ENCODE results near the gene POLRMT. TPM values are rescaled to one million over a fixed set of nuclear protein-coding genes. Genes with fewer than 3 reads are reported as not detected.
"Not testable (repeated sequence)": the region's sequence is repeated elsewhere in the genome, so short reads cannot be mapped to it uniquely, and the experiment has no call there.

The POLRMT gene
- total and polyA plus RNA-seq, 4 donors = 10.1 to 76.6 (median 26.6) TPM

DNA sequence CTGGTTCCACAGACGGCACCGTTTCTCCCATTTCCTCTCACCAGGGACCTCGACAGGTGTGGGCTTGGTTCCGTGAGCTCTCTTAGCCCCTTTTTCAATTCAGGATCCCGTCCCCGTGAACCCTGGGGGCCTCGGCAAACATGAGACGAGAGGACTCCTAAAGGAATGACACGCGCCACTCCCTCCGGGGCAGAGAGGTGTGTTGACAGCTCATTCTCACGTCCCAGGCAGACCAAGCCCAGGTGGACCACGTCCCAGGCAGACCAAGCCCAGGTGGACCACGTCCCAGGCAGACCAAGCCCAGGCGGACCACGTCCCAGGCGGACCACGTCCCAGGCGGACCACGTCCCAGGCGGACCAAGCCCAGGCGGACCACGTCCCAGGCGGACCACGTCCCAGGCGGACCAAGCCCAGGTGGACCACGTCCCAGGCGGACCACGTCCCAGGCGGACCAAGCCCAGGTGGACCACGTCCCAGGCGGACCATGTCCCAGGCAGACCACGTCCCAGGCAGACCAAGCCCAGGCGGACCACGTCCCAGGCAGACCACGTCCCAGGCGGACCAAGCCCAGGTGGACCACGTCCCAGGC lies 33.7 kb upstream of the POLRMT start:
- not testable (repeated sequence) for H3K27me3 ChIP-seq (ENCODE audit: control insufficient read depth in 1 of 2, insufficient read depth in 2 of 2, low read length in 1 of 2); H3K27ac ChIP-seq (ENCODE audit: low read depth in 1 of 2, low read length in 2 of 2); H3K36me3 ChIP-seq (ENCODE audit: control insufficient read depth in 1 of 2, insufficient read depth in 2 of 2, low read length in 1 of 2); H3K9me3 ChIP-seq (ENCODE audit: control insufficient read depth, low read length); ATAC-seq (ENCODE audit: low FRiP score); DNase-seq; H3K4me1 ChIP-seq (ENCODE audit: control insufficient read depth in 1 of 2, insufficient read depth in 2 of 2, low read length in 2 of 2); H3K4me3 ChIP-seq (ENCODE audit: low read length in 2 of 2)
- 92 to 94% methylated on average over 28 to 38 of the region's 38 CpGs for WGBS, 2 donors
- intact Hi-C loops (cut with DNase I) = loop anchor here (5.0 to 10.0 kb wide), 2 partner anchors 255 to 258 kb away; partner anchors contain the start of gene ARID3A (in 1 of the 2)

DNA sequence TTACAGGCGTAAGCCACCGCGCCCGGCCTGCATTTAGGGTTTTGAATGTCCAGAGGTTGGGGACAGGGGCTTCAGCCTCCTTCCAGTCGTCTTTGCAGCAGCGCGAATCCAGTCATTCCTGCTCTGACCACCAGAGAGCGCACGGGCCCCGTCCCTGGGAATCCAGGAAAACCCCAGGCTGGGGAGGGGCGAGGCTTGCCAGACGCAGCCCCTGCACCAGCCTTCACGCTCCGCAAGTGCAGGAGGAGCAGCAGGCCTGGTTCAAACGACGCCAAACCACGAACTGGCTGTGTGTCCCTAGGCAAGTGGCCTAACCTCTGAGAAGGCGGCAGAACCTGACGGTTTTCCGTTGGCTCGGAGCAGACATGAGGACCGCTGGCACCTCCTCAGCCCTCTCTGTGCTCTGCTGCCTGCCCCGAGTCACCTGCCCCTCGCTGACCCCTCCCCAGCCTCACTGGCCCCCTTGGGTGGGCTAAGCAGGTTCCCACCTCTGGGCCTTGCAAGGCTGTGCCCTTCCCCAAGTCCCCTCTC lies 31.6 kb upstream of the POLRMT start:
- H3K4me3 ChIP-seq (ENCODE audit: low read length in 2 of 2) = no peak overlapping the region
- intact Hi-C loops (cut with DNase I) = loop anchor here (1.0 to 10.0 kb wide), 4 partner anchors 69 to 260 kb away; partner anchors contain the start of genes ARID3A (in 1 of the 2) and PTBP1 (in 1 of the 2)
- 3 to 4% methylated on average over 24 of the region's 24 CpGs for WGBS, 2 donors
- DNase-seq = peak; percentile 88 to 94
- no peaks in the 10 kb centered on the region for H3K27me3 ChIP-seq (ENCODE audit: control insufficient read depth in 1 of 2, insufficient read depth in 2 of 2, low read length in 1 of 2)
- ATAC-seq (ENCODE audit: low FRiP score) = peak; percentile 84
- no peaks in the 10 kb centered on the region for H3K4me1 ChIP-seq (ENCODE audit: control insufficient read depth in 1 of 2, insufficient read depth in 2 of 2, low read length in 2 of 2)
- H3K27ac ChIP-seq (ENCODE audit: low read depth in 1 of 2, low read length in 2 of 2) = no peak overlapping the region
- H3K36me3 ChIP-seq (ENCODE audit: control insufficient read depth in 1 of 2, insufficient read depth in 2 of 2, low read length in 1 of 2) = no peaks in the 10 kb centered on the region
- H3K9me3 ChIP-seq (ENCODE audit: control insufficient read depth, low read length) = no peaks in the 10 kb centered on the region

DNA sequence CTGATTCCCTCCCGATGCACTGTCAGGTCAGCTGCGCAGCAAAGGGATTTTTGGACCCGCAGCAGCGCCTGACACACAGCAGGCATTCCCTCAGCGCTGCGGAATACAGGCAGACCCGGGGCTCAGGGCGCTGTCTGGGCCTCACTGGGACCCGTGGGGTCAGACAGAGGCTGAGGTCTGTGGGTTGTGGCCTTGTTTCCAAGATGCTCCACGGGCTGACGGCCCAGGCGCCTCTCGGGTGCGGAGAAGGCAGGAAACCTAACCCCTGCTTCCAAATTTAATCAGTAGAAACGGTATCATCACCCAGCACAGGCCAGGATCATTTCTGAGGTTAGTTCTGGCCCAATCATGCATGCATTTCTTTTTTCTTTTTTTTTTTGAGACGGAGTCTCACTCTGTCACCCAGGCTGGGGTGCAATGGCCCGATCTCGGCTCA lies 30.4 kb upstream of the POLRMT start:
- H3K4me3 ChIP-seq (ENCODE audit: low read length in 2 of 2) = peak overlapping the region in 1 of 2 donors; percentile 32
- peak overlapping the region in 1 of 2 donors; percentile 65 for H3K27ac ChIP-seq (ENCODE audit: low read depth in 1 of 2, low read length in 2 of 2)
- no peaks in the 10 kb centered on the region for H3K36me3 ChIP-seq (ENCODE audit: control insufficient read depth in 1 of 2, insufficient read depth in 2 of 2, low read length in 1 of 2)
- no peak for DNase-seq
- WGBS, 2 donors = 64 to 65% methylated on average over 16 to 18 of the region's 18 CpGs
- no peaks in the 10 kb centered on the region for H3K4me1 ChIP-seq (ENCODE audit: control insufficient read depth in 1 of 2, insufficient read depth in 2 of 2, low read length in 2 of 2)
- H3K9me3 ChIP-seq (ENCODE audit: control insufficient read depth, low read length) = no peaks in the 10 kb centered on the region
- intact Hi-C loops (cut with DNase I) = loop anchor here in 1 of 2 donors (1.0 to 10.0 kb wide), 4 partner anchors 17 to 261 kb away; partner anchors contain the start of genes ARID3A and PTBP1
- ATAC-seq (ENCODE audit: low FRiP score) = peak; percentile 4
- no peaks in the 10 kb centered on the region for H3K27me3 ChIP-seq (ENCODE audit: control insufficient read depth in 1 of 2, insufficient read depth in 2 of 2, low read length in 1 of 2)

DNA sequence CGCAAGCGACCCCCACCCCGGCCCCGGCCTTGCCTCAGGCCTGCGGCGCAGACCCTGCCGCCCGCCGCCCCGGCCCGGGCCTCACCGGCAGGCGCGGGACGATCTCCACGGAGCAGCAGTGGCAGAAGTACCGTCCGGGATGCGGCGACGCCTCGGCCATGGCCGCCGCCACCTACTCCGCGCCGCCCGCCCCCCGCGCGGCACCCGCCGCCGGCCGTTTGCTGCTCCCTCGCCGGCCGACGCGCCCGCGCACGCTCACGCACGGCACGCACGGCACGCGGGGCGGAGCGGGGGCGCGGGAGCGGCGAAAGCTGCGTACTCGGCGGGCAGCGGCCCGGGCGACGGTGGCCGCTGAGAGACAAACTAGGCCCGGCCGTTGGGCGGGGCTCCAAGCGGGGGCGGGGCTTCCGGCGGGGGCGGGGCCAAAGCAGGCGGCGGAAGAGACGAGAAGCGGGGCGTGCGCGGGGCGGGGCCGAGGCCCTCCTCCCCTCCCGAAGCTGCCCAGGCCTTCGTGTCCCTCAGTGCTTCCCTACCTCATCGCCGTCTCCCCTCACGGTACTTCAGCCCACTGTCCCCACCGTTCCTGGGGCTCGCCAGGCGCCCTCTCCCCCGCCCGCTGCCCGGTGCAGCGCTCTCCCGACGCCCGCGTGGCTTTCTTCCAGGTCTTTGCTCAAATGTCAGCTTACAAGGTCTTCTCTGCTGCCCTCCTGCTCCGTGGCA lies 29.8 kb upstream of the POLRMT start, which contains the start of gene RNF126:
RNF126 (minus strand) TSS at position 253 of the 720 bp plus-strand sequence; CDS start at position 160, 93 bp downstream.
- WGBS, 2 donors = 1 to 2% methylated on average over 60 to 97 of the region's 97 CpGs
- Histone ChIP-seq H3K9me3 (ENCODE audit: control insufficient read depth, low read length) (no peaks in the 10 kb centered on the region), H3K4me3 (ENCODE audit: low read length in 2 of 2) (peak within 1 kb of the TSS; percentile 36 to 94), H3K27ac (ENCODE audit: low read depth in 1 of 2, low read length in 2 of 2) (peak within 1 kb of the TSS in 1 of 2 donors; percentile 65), H3K4me1 (ENCODE audit: control insufficient read depth in 1 of 2, insufficient read depth in 2 of 2, low read length in 2 of 2) (no peaks in the 10 kb centered on the region), H3K27me3 (ENCODE audit: control insufficient read depth in 1 of 2, insufficient read depth in 2 of 2, low read length in 1 of 2) (no peaks in the 10 kb centered on the region), H3K36me3 (ENCODE audit: control insufficient read depth in 1 of 2, insufficient read depth in 2 of 2, low read length in 1 of 2) (no peaks in the 10 kb centered on the region)
- intact Hi-C loops (cut with DNase I) = loop anchor here in 1 of 2 donors (2.0 to 10.0 kb wide), 3 partner anchors 18 to 262 kb away; partner anchors contain the start of genes ARID3A and PTBP1
- ATAC-seq (ENCODE audit: low FRiP score) (peak; percentile 90), DNase-seq (peak; percentile 94 to 98)

DNA sequence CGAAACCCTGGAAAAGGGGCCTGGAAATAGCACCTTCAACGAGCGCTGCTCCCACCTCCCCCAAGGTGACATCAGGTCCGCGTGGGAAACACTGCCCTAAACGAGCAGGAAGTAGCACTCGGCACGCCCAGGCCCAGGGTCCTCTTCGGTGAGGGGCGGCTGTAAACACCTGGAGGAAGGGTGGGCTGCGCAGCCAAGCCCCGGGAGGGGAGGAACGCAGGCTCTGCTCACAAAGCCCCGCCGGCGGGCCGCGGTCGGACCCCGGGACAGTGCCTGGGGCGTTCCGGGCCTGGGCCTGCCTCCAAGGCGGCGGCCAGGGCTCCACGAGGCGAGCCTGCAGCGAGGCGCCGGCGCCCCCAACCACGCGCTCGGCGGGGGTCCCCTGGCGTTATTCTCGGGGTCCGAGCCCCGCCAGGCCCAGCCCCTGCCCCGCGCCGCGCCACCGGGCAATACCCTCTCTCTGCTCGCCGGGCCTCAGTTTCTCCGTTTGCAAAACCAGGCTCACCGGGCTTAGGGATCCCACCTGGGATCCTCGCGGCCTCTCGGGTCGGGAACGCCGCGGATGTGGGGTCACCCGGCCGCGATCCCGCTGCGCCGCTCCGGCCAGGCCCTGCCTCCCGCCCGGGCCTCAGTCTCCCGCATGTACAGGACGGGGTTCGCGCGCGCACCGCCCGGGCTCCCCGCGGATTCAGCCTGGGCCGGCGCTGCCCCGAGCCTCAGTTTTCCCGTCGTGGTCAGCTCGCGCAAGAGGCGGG lies 29.0 kb upstream of the POLRMT start:
- ATAC-seq (ENCODE audit: low FRiP score) (no peak), DNase-seq (no peak)
- Histone ChIP-seq H3K36me3 (ENCODE audit: control insufficient read depth in 1 of 2, insufficient read depth in 2 of 2, low read length in 1 of 2) (no peaks in the 10 kb centered on the region), H3K27me3 (ENCODE audit: control insufficient read depth in 1 of 2, insufficient read depth in 2 of 2, low read length in 1 of 2) (no peaks in the 10 kb centered on the region), H3K4me3 (ENCODE audit: low read length in 2 of 2) (peak overlapping the region; percentile 36 to 94), H3K9me3 (ENCODE audit: control insufficient read depth, low read length) (no peaks in the 10 kb centered on the region), H3K4me1 (ENCODE audit: control insufficient read depth in 1 of 2, insufficient read depth in 2 of 2, low read length in 2 of 2) (no peaks in the 10 kb centered on the region), H3K27ac (ENCODE audit: low read depth in 1 of 2, low read length in 2 of 2) (no peak overlapping the region)
- intact Hi-C loops (cut with DNase I) = loop anchor here in 1 of 2 donors (2.0 to 10.0 kb wide), 3 partner anchors 18 to 262 kb away; partner anchors contain the start of genes ARID3A and PTBP1
- 0% methylated on average over 54 to 81 of the region's 81 CpGs for WGBS, 2 donors

DNA sequence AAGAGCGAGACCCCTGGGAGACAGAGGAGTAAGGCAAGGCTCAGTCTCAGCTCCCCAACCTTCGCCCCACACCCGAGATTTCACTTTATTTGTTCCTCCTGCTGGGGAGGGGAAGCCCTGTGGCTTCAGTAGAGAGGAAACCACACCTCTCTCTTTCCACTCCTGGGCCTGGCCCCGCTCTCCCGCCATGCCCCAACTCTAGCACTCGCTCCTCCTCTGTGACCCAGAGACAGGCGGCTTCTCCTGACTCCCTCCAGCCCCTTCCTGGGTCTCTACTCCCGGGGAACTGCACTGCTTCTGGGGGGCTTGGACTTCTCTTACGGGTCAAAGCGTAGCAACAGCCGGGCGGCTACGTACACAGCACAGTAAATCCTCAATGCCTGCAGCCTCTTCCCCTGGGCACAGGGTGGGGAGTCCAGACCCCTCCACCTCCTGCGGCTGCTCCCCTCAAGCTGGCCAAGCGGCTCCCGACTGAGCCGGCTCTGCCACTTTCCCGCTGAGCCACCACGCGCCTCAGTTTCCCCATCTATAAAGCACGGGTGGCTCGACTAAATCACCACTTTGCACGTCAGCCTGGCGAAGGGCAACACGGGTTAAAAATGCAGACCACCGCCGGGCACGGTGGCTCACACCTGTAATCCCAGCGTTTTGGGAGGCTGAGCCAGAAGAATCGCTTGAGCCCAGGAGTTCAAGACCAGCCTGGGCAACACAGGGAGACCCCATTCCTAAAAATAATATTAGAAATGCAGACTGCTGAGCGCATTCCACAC lies 28.3 kb upstream of the POLRMT start:
- H3K27me3 ChIP-seq (ENCODE audit: control insufficient read depth in 1 of 2, insufficient read depth in 2 of 2, low read length in 1 of 2) = no peaks in the 10 kb centered on the region
- 30 to 33% methylated on average over 31 of the region's 31 CpGs for WGBS, 2 donors
- no peak for DNase-seq
- H3K36me3 ChIP-seq (ENCODE audit: control insufficient read depth in 1 of 2, insufficient read depth in 2 of 2, low read length in 1 of 2) = no peaks in the 10 kb centered on the region
- no peak overlapping the region for H3K27ac ChIP-seq (ENCODE audit: low read depth in 1 of 2, low read length in 2 of 2)
- no peak overlapping the region for H3K4me3 ChIP-seq (ENCODE audit: low read length in 2 of 2)
- intact Hi-C loops (cut with DNase I) = loop anchor here in 1 of 2 donors (2.0 to 10.0 kb wide), 3 partner anchors 19 to 263 kb away; partner anchors contain the start of genes ARID3A and PTBP1
- no peak for ATAC-seq (ENCODE audit: low FRiP score)
- H3K9me3 ChIP-seq (ENCODE audit: control insufficient read depth, low read length) = no peaks in the 10 kb centered on the region
- no peaks in the 10 kb centered on the region for H3K4me1 ChIP-seq (ENCODE audit: control insufficient read depth in 1 of 2, insufficient read depth in 2 of 2, low read length in 2 of 2)

DNA sequence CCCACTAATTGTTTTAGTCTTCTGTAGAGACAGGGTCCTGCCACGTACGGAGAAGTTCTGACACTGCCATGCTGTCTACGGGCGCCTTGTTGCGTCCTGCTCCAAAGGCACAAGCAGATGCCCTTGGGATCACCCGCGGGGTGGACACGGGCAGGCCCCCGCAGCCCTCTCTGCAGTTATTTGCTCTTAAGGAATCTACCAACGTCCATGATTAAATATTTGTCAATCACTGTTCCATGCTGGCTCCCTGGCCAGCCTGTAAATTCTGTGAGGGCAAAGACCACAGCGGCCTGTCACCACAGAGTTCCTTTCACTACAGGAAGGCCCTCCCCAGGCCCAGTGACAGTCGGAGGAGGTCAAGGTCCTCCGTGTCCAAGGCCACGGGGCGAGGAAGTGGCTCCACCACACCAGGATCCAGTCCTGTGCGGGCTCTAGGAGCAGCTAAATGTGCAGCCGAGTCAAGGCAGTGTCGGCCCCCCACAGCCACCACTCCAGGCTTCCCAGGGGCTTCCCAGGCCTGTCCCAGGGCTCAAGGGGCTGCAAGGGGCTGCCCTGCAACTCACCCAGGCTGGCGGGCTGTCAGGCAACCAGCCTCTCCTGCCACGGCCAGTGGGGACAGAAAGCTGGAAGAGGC lies 27.6 kb upstream of the POLRMT start:
- DNase-seq (no peak), ATAC-seq (ENCODE audit: low FRiP score) (no peak)
- Histone ChIP-seq H3K9me3 (ENCODE audit: control insufficient read depth, low read length) (no peaks in the 10 kb centered on the region), H3K27ac (ENCODE audit: low read depth in 1 of 2, low read length in 2 of 2) (no peak overlapping the region), H3K4me1 (ENCODE audit: control insufficient read depth in 1 of 2, insufficient read depth in 2 of 2, low read length in 2 of 2) (no peaks in the 10 kb centered on the region), H3K27me3 (ENCODE audit: control insufficient read depth in 1 of 2, insufficient read depth in 2 of 2, low read length in 1 of 2) (no peaks in the 10 kb centered on the region), H3K36me3 (ENCODE audit: control insufficient read depth in 1 of 2, insufficient read depth in 2 of 2, low read length in 1 of 2) (no peaks in the 10 kb centered on the region), H3K4me3 (ENCODE audit: low read length in 2 of 2) (no peak overlapping the region)
- intact Hi-C loops (cut with DNase I) = loop anchor here in 1 of 2 donors (5.0 to 10.0 kb wide), 2 partner anchors 136 to 264 kb away; partner anchors contain the start of genes ARID3A and PTBP1
- WGBS, 2 donors = 63 to 65% methylated on average over 20 of the region's 20 CpGs
